K562 (cell line): ENCODE data around the gene BSCL2. TPM values are rescaled to one million over a fixed set of nuclear protein-coding genes. Genes with fewer than 3 reads are reported as not detected.

ENCODE experiments used
- CEBPZ ChIP-seq: fragments of 150-350 bp; IDR thresholded peaks from 2 replicates; pipeline ENCODE4 v1.6.1; 2014; ENCODE audit warnings: low read depth, mild to moderate bottlenecking, low read length, borderline replicate concordance
- CREM ChIP-seq: IDR thresholded peaks from 2 replicates; pipeline ENCODE4 v1.6.1; 2014; ENCODE audit warnings: antibody characterized with exemption, low read depth
- EP300 ChIP-seq: IDR thresholded peaks from 2 replicates; pipeline ENCODE4 v1.6.1; 2012; ENCODE audit warnings: low read length, improper control_type of control experiment
- EP400 ChIP-seq: fragments of 450-650 bp; IDR thresholded peaks from 2 replicates; pipeline ENCODE4 v1.6.1; 2017; ENCODE audit warnings: antibody characterized with exemption, mild to moderate bottlenecking, moderate library complexity
- FIP1L1 ChIP-seq: fragments of 200-400 bp; formaldehyde crosslinking; IDR thresholded peaks from 2 replicates; pipeline ENCODE4 v1.6.1; 2018; ENCODE audit warnings: mild to moderate bottlenecking, low read depth, low read length; ENCODE audit not compliant: poor library complexity, severe bottlenecking
- FOXJ3 ChIP-seq: sonication (generic); formaldehyde crosslinking; IDR thresholded peaks from 2 replicates; pipeline ENCODE4 v1.4.0; 2020; ENCODE audit warnings: mild to moderate bottlenecking, missing genetic modification reagents
- GTF2E2 ChIP-seq: fragments of 200-800 bp; sonication (Bioruptor generic); IDR thresholded peaks from 2 replicates; pipeline ENCODE4 v1.6.1; 2016; ENCODE audit warnings: missing genetic modification characterization, missing compliant biosample characterization
- HSF4 ChIP-seq: fragments of 250-450 bp; sonication (Bioruptor Pico); IDR thresholded peaks from 2 replicates; pipeline ENCODE4 v2.1.2; 2022; ENCODE audit warnings: mild to moderate bottlenecking, moderate library complexity, borderline replicate concordance
- JUND ChIP-seq, 2 experiments: IDR thresholded peaks; 2 replicates in 1 of 2; 3 replicates in 1 of 2; pipeline ENCODE4 v1.6.1; 2011; ENCODE audit warnings: borderline replicate concordance in 2 of 2, low read depth in 2 of 2, low read length in 2 of 2, improper control_type of control experiment in 1 of 2, missing biosample characterization in 1 of 2, missing genetic modification characterization in 1 of 2, missing genetic modification reagents in 1 of 2
- KHSRP ChIP-seq: fragments of 450-650 bp; IDR thresholded peaks from 2 replicates; pipeline ENCODE4 v1.6.1; 2017
- MCM3 ChIP-seq: fragments of 450-650 bp; IDR thresholded peaks from 2 replicates; pipeline ENCODE4 v1.6.1; 2016
- MNT ChIP-seq, 2 experiments: fragments of 450-650 bp; conservative IDR thresholded peaks; 2 replicates each; pipeline ENCODE4 v1.6.1; 2017; ENCODE audit warnings: mild to moderate bottlenecking in 2 of 2, moderate library complexity in 2 of 2
- PCBP2 ChIP-seq: fragments of 200-400 bp; formaldehyde crosslinking; IDR thresholded peaks from 2 replicates; pipeline ENCODE4 v1.6.1; 2018; ENCODE audit warnings: low read length, low read depth, mild to moderate bottlenecking, moderate library complexity; ENCODE audit not compliant: poor library complexity, severe bottlenecking
- PRMT5 ChIP-seq: sonication (generic); formaldehyde crosslinking; IDR thresholded peaks from 2 replicates; pipeline ENCODE4 v1.5.0; 2020; ENCODE audit warnings: missing genetic modification reagents
- RBM39 ChIP-seq: fragments of 200-400 bp; formaldehyde crosslinking; optimal IDR thresholded peaks from 2 replicates; pipeline ENCODE3; 2018; ENCODE audit warnings: low read depth, low read length
- RHOXF2B ChIP-seq: fragments of 250-450 bp; sonication (Bioruptor Pico); conservative IDR thresholded peaks from 2 replicates; pipeline ENCODE4 v1.5.1; 2021
- SNRNP70 ChIP-seq: fragments of 200-400 bp; formaldehyde crosslinking; optimal IDR thresholded peaks from 2 replicates; pipeline ENCODE3; 2017; ENCODE audit warnings: low read depth, low read length
- THRAP3 ChIP-seq: fragments of 450-650 bp; IDR thresholded peaks from 2 replicates; pipeline ENCODE4 v1.6.1; 2016; ENCODE audit warnings: mild to moderate bottlenecking, inconsistent platforms, borderline replicate concordance
- ZKSCAN1 ChIP-seq: fragments of 150-350 bp; IDR thresholded peaks from 2 replicates; pipeline ENCODE4 v1.6.1; 2016; ENCODE audit warnings: low read depth, low read length
- ZNF395 ChIP-seq: fragments of 200-800 bp; sonication (Bioruptor generic); IDR thresholded peaks from 2 replicates; pipeline ENCODE4 v1.6.1; 2017; ENCODE audit warnings: missing genetic modification characterization, missing compliant biosample characterization
- polyA plus RNA-seq, 8 experiments: library from polyadenylated mRNA; depleted of rRNA in 4 of 8; stranded (reverse) in 5 of 8; unstranded in 3 of 8; fragments of >200 nt; fragmentation: Nextera tagmentation in 2 of 8; fragmentation: Illumina TruSeq in 1 of 8; extraction: Ambion mirVana in 2 of 8; extraction: Trizol in 1 of 8; gene quantifications; 2 replicates each; pipeline versions ENCODE4 v1.2.1 to v1.2.3, GENCODE V29; 2011 to 2014; ENCODE audit warnings: inconsistent platforms in 1 of 8, missing spikeins in 1 of 8
- total RNA-seq, 7 experiments: library from RNA; depleted of rRNA in 6 of 7; stranded (reverse); fragments of >200 nt in 6 of 7; fragmentation: Illumina TruSeq in 2 of 7; extraction: Trizol in 2 of 7; gene quantifications; 2 replicates each; pipeline versions ENCODE4 v1.2.1 to v1.2.3, GENCODE V29; 2011 to 2021; ENCODE audit warnings: low replicate concordance in 1 of 7

Gene BSCL2
- total and polyA plus RNA-seq, 9 of the 15 experiments (the other 6 are each of a cell fraction or from before 2014, with no cell fraction given) = 18.9 to 51.7 (median 35.2) TPM

GRCh38 chr11:62665075-62665598, 42.1 kb downstream of the BSCL2 start, which contains the start of the genes C11orf98 and CSKMT (continued):
- no peak for TF ChIP-seq CEBPZ
- no peak for TF ChIP-seq RBM39
- TF ChIP-seq RHOXF2B = 0 out of 2 replicates have a peak, but pooled peaks have one; percentile 70
- TF ChIP-seq FIP1L1 = peak; percentile 76
- TF ChIP-seq CREM = peak; percentile 48
- no peak for TF ChIP-seq PCBP2
- 0 out of 2 replicates have a peak, but pooled peaks have one; percentile 24 for TF ChIP-seq KHSRP
- no peak for TF ChIP-seq EP300
- no peak for TF ChIP-seq SNRNP70
- peak; percentile 99 for TF ChIP-seq GTF2E2
- TF ChIP-seq MNT (conservative IDR thresholded peaks at IDR 0.05) = peak; percentile 52 to 61; a peak in 2 of 4 replicates
- TF ChIP-seq JUND (IDR thresholded peaks at IDR 0.05; ENCODE audit: borderline replicate concordance, low read depth, low read length) = no peak
- TF ChIP-seq JUND (tag; IDR thresholded peaks at IDR 0.05; ENCODE audit: borderline replicate concordance, low read depth, low read length) = no peak
- peak; percentile 11; the same call in 1 of the 2 replicates for TF ChIP-seq ZNF395 (CRISPR knock-in tag)
- TF ChIP-seq MCM3 = no peak
- TF ChIP-seq FOXJ3 = no peak
- TF ChIP-seq ZKSCAN1 = no peak
- TF ChIP-seq PRMT5 = no peak
- TF ChIP-seq THRAP3 = peak; percentile 60; the same call in 1 of the 2 replicates
- TF ChIP-seq EP400 = peak; percentile 80
- no peak for TF ChIP-seq HSF4 (CRISPR knock-in tag)
